ENCODE data around the gene NFATC2. TPM values are rescaled to one million over a fixed set of nuclear protein-coding genes. Genes with fewer than 3 reads are reported as not detected.

Gene NFATC2
- total and polyA plus RNA-seq, 2 of the 8 experiments (the other 6 are each of a cell fraction or from before 2014, with no cell fraction given), result 0.27 to 0.91 TPM

GRCh38 chr20:51354191-51354768, 188.2 kb downstream of the NFATC2 start:
- Histone ChIP-seq H3K14ac (ENCODE audit: insufficient read length) (no peak overlapping the region), H4K91ac (replicated peaks; ENCODE audit: insufficient read length, low read length) (no peak overlapping the region), H3K27ac (ENCODE audit: low read depth, low read length) (no peak overlapping the region), H3K23ac (ENCODE audit: insufficient read length) (no peak overlapping the region), H3K9ac (replicated peaks in 1 of 4; ENCODE audit: extremely low read depth in 1 of 4, low read depth in 3 of 4, low read length in 3 of 4) (no peak overlapping the region), H2BK12ac (ENCODE audit: low read depth, low read length) (no peak overlapping the region), H3K36me3 (ENCODE audit: control insufficient read depth in 2 of 4, insufficient read depth in 4 of 4, low read length in 3 of 4) (no peaks in the 10 kb centered on the region), H3K4me1 (replicated peaks in 1 of 4; ENCODE audit: control insufficient read depth in 3 of 4, insufficient read depth in 4 of 4, low read length in 3 of 4) (no peaks in the 10 kb centered on the region), H2BK5ac (ENCODE audit: low read depth, low read length) (no peak overlapping the region), H3K79me2 (ENCODE audit: control insufficient read depth in 1 of 2, insufficient read depth in 2 of 2, low read length in 2 of 2) (no peaks in the 10 kb centered on the region), H3K9me3 (ENCODE audit: insufficient read depth in 2 of 2, low read depth in 1 of 2, low read length in 1 of 2) (peaks cover 4 to 6% of the 10 kb centered on the region in 2 experiments; a peak in 1 of 4 replicates), H3K18ac (ENCODE audit: extremely low read depth, low read length) (no peak overlapping the region), H2BK120ac (replicated peaks; ENCODE audit: low read depth, low read length) (no peak overlapping the region), H3K4me2 (ENCODE audit: insufficient read depth in 1 of 2, low read depth in 2 of 2, low read length in 2 of 2) (no peak overlapping the region), H3K4me3 (ENCODE audit: extremely low read depth in 1 of 4, insufficient read depth in 2 of 4, low read depth in 3 of 4, low read length in 4 of 4) (no peak overlapping the region), H4K5ac (ENCODE audit: insufficient read length, low read depth, low read length) (no peak overlapping the region), H2AK5ac (ENCODE audit: low read depth, low read length) (no peak overlapping the region), H3K79me1 (ENCODE audit: low read depth, low read length) (no peaks in the 10 kb centered on the region), H4K20me1 (replicated peaks in 1 of 2; ENCODE audit: control insufficient read depth in 1 of 2, insufficient read depth in 2 of 2, low read length in 2 of 2) (no peaks in the 10 kb centered on the region), H3K56ac (replicated peaks; ENCODE audit: insufficient read length, low read depth, low read length) (no peak overlapping the region), H3K4ac (replicated peaks; ENCODE audit: insufficient read length, low read depth, low read length) (no peak overlapping the region), H2AFZ (ENCODE audit: low read length) (no peak overlapping the region), H4K8ac (ENCODE audit: extremely low read depth, insufficient read depth, low read length) (no peak overlapping the region), H2BK20ac (ENCODE audit: low read length) (no peak overlapping the region), H2BK15ac (ENCODE audit: low read length) (no peak overlapping the region), H3K27me3 (replicated peaks in 1 of 4; ENCODE audit: control insufficient read depth in 3 of 4, extremely low read depth in 1 of 4, insufficient read depth in 3 of 4, low read length in 3 of 4) (no peaks in the 10 kb centered on the region), H3K23me2 (ENCODE audit: low read depth, low read length) (peaks cover 8% of the 10 kb centered on the region; the same call in 1 of the 2 replicates)
- CTCF ChIA-PET (ENCODE audit: partially characterized antibody), result interaction anchor here (0.6 to 4.1 kb wide), 9 partner anchors 13 to 689 kb away, joined by 3 to 12 read pairs (median 4); no protein-coding TSS in a partner anchor
- POLR2A ChIA-PET (ENCODE audit: partially characterized antibody), result interaction anchor here (1.4 kb wide), 1 partner anchor 9 kb away, joined by 3 read pairs; no protein-coding TSS in a partner anchor
- WGBS, 2 experiments (ENCODE audit: extremely low coverage in 1 of 2, insufficient coverage in 1 of 2, insufficient read length in 1 of 2, insufficient replicate concordance in 2 of 2, low coverage in 1 of 2, low lambda C conversion rate in 2 of 2, missing lambda C conversion rate in 1 of 2), result 94% methylated on average over 17 of the region's 17 CpGs; no CpG with 5 or more reads in 1 of the 2 experiments
- no peak for DNase-seq (ENCODE audit: low read depth in 1 of 2, low spot score in 2 of 2)
- FAIRE-seq, result no peak
- TF ChIP-seq E2F6 (IDR thresholded peaks at IDR 0.05) (no peak), CTBP2 (IDR thresholded peaks at IDR 0.05; ENCODE audit: borderline replicate concordance, insufficient read depth, insufficient read length, low read length) (no peak), USF2 (IDR thresholded peaks at IDR 0.05; ENCODE audit: low read length) (no peak), EP300 (IDR thresholded peaks at IDR 0.05; ENCODE audit: borderline replicate concordance in 1 of 2, low read depth in 2 of 2, low read length in 2 of 2) (no peak), NRF1 (IDR thresholded peaks at IDR 0.05; ENCODE audit: low read depth, low read length) (no peak), SAP30 (IDR thresholded peaks at IDR 0.05; ENCODE audit: insufficient read depth, insufficient replicate concordance, low read length) (no peak), BACH1 (IDR thresholded peaks at IDR 0.05; ENCODE audit: low read length) (no peak), CHD2 (IDR thresholded peaks at IDR 0.05; ENCODE audit: low read length) (no peak), SP2 (IDR thresholded peaks at IDR 0.05; ENCODE audit: low read length) (no peak), GTF2F1 (IDR thresholded peaks at IDR 0.05; ENCODE audit: borderline replicate concordance, low read depth, low read length) (no peak), BCL11A (IDR thresholded peaks at IDR 0.05; ENCODE audit: low read depth in 2 of 2, low read length in 2 of 2) (no peak)
